ENCODE data around the gene IGF2BP2.

Gene IGF2BP2

DNA sequence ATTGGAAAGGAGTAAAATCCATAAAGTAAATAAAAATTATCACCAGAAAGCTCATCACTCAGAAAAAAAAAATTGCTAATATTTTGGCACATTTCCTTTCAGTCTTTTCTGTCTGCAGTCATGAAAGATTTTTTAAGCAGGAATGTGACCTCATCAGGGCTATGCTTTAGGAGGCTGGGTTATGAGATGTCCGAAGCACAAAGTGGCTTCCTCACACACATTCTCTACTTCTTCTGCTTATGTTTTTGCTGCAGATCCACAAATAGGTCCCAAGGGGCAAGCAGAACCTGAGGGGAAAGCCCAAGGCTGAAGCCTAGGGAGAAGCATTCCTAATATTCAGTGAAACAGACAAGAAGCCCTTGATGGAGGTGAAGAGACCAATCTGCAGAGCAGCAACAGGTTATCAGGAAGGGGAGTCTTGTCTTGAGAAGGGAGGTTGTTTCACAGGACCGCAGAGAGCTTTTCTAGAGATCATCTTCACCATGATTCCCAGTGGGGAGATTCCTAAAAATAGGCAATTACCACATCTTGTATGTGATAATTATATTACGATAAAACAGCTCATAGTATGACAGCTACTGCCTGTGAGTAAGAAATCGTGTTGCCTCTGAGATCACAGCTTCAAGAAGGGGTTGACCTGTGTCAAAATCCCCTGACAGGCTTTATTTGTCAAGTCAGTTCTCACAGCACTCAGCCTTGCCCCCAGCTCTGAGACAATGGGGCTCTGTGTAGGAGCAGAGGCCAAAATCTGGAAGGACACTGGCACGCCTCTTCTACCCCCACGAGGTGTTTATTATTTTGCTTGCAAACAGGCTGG is 60.5 kb downstream of the IGF2BP2 start:
- no peak for DNase-seq

DNA sequence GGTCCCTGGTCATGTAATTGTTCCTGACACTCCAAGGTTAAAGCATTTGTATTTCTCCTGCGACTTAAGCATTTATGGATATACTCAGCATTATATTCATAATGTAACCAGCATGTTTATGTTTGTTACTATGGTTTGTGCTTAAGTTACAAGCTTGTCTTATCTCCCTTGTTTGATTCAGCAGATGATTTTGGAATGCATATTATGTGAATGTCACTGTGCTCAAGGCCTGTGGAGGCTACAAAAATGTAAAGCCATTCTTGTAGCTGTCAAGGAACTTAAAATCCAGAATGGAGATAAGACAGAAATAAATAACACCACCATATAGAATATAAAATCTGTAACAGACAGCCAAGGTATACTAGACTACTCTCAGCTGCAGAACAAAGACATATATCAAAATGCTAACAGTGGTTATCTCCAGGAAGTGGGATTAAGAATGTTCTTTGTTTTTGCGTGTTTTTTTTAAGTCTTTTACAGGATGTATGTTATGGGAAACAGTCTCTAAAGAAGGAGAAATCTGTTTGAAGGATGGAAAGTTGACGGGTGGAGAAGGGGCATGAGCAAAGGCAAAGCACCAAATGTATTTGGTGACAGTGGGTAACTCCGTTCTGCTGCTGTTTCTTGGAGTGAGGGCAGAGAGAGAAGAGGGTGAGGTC is 61.4 kb downstream of the IGF2BP2 start:
- DNase-seq = no peak

DNA sequence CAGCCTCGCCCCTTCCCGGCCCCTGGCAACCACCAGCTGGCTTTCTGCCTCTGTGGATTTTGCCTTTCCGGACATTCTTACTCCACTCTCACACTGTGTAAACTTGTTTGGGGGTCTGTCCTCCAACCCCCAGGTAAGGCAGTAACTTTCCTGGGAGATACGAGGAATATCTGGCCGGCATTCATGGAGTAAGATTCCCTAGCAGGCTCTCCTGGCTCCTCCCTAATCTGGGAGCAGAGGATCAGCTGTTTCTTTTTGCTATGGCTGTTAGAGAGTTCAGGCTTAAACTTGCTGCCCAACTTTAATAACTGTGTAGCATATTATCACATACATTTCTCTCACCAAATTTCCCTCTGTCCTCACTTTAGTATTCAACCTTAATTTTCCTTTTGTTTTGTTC is 64.3 kb downstream of the IGF2BP2 start:
- DNase-seq = no peak

DNA sequence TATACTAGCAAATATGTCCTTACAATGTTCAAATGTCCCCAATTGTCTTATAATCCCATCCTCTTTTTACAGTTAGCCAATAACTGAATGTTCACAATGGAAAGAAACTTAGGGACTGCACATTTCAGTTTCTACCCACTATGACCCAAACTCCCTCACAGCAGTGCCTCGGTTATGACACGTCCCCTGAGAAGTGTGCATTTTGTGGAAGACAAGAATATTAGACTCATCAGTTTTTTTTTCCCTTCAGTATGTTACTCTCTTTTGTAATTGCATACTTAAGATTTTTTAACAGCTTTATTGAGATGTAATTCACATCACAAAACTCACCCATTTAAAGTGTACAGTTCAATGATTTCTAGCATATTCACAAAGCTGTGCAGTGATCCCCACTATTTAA is 64.8 kb downstream of the IGF2BP2 start:
- DNase-seq = no peak

DNA sequence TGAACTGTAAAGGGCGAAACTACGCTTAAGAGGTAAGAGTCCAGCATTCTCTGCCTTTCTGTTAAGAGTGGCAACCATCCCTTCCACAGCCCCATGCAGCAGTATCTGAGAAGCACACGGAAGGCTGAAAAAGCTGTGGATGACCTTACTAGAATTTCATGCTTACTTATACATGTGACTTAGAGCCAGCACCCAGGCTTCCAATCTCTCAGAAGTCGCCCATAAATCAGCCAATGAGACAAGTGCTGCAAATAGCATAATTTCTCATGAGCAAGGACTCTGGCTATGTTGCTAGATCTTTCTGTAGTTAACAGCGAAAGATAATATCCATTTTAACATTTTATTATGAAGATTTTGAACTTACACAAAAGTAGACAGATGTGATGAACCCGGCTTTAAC is 65.3 kb downstream of the IGF2BP2 start:
- no peak for DNase-seq

DNA sequence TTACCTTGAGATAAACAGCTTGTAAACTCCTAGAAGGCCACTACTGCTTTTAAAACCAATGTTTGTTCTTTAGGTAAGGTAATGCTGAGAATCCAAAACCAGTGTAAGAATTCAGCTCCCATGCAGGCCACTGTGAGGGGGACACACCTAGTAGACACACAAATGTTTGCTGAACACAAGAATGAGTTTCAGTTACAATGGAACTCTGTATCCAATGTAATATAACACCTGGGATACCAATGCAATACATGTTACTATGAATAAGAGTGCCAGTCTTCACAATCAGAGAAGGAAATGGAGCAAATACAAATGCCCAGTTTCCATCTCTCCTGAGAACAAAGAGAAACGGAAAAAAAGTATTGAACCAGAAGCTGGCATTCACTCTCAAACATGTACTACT is 65.9 kb downstream of the IGF2BP2 start:
- peak; percentile 11 for DNase-seq

DNA sequence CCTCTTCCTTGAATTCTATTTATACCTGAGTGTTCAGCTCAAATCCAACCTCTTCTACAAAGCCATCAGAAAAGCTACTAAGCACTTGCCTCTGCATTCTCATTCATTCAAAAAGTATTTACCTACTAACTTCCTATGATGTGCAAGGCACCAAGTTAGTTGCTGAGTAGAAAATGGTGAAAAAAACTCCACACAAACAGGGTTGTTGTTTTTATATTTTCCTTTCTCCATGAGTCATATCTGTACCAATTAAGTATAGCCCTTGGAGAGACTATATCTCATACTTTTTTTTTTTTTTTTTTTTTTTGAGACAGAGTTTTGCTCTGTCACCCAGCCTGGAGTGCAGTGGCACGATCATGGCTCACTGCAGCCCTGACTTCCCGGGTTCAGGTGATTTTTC is 67.7 kb downstream of the IGF2BP2 start:
- no peak for DNase-seq

DNA sequence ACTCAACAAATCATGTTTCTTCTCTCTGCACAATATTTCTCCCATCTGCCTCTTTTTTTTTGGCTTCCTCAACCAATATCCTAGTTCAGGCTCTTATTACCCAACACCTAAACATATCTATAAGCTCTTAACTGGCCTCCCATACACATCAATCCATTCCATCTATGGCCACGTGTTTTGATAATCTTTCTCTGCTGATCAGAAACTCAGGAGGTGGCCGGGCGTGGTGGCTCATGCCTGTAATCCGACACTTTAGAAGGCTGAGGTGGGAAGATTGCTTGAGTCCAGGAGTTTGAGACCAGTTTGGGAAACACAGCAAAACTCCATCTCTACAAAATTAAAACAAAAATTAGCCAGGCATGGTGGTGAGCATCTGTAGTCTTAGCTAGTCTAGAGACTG is 68.4 kb downstream of the IGF2BP2 start:
- no peak for DNase-seq

DNA sequence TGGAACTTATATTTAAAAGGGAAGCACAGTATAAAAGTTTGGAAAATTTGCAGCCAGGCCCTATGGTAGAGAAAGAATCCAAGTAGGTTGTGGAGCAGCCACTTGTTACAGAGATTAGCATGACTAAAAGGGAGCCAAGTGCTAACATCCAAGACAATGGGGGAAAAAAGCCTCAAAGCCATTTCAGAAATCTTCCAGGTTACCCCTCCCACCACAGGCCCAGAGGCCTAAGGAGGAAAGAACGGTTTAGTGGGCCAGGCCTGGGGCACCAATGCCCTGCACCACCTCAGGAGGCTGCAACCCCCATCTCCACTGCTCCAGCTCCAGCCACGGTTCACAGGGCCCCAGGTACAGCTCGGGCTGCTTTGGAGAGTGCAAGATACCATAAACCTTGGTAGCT is 69.9 kb downstream of the IGF2BP2 start:
- no peak for DNase-seq

DNA sequence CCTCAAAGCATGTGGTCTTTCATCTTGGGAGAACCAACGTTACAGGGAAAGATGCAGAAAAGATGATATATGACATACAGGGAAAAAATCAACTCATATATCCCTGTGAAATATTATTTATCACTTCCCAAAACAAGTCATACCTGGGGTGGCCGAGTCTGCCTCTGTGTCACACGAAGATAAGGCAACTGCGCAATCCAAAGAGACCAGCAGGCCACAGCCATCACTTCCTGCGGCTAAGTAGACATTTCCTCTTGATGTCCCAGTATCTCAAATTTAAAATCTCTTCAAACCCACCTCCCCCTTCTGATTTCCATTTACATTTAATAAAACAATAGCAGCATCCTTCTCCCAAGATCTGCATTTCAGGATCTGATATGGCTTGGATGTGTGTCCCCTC is 71.5 kb downstream of the IGF2BP2 start:
- no peak for DNase-seq

DNA sequence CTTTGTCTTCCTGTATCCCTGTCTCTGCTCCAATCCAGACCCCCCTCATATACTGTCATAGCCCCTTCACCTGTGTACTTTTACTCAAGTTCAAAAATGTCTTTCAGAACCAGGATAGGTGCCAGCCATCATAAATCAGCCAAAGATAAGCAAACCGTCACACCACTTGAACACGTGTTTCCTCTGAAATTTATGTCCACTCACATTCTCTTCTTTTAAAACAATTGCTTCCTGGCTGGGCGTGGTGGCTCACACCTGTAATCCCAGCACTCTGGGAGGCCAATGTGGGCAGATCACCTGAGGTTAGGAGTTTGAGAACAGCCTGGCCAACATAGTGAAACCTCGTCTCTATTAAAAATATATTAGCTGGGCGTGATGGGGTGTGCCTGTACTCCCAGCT is 74.1 kb downstream of the IGF2BP2 start:
- no peak for DNase-seq

DNA sequence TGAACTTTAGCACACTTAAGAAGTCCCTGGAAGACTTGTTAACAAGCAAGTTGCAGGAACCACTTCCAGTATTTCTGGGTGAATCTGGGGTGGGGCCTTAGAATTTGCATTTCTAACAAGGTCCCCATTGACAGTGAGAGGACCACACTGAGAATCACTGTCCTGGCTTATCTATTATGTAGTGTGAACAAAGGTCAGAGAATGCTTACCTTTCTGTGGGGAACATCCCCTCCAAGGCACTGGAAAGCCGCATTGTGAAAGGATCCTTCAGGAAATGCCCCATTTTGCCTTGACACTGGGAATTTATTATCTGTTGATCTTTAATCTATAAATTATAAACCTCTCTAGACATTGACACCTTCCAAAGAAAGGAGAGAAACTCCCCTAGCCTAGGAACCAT is 74.8 kb downstream of the IGF2BP2 start:
- DNase-seq = no peak

DNA sequence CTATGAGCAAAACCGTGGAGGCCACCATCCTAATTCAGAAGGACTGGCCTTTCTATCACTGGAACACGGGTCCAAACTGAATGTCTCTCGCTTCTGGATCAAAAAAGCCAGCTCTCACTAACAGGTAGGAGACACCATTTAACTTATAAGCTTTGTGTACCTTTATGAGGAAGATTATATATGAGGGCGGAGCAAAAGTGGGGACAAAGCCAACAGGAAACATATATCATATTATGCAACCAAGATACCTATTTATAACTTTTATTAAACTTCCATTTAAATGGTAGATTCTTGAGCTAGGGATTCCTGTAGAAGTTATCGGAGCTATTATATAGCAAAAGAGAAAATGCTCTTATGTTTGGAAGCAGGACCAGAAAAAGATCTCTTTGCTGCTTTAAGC is 78.4 kb downstream of the IGF2BP2 start:
- DNase-seq = peak; percentile 5

DNA sequence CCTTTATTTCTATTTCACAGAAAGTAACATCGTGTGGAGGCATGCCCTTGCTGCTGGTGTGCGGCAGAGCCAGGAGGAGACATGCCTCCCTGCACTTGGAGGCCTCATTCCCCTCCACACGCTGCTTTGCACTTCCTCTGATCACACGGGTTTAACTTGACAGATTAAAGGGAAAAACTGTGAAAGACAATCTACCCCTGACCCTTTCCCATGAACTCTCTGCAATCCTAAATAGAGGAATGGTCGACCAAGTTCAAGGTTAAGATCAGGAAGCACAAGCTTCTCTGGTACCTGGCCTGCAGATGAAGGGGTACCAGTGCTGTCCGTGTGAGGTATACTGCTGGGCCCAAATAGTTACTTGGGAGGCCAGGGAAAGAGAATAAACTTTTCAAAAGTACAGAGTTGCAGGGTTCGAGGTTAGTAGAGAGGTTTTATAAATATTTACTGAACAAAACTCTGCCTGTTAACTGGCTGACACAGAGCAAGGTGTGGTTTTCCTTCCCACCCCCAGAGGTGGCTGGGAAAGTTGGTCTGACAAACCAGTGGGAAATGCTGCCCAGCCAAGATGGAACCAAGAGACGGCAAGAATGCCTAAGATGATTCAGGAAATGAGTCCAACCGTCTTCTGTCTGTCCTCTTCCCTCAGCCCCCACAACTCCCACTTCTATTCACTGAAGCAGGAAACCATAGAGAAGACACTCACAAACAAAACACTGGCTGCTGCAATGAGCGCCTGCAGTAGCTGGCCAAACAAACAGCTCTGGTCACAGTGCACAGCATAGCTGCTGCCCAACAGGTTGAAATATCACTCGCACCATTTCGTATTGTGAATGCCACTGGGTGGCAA is 79.6 kb downstream of the IGF2BP2 start:
- peak; percentile 23 for DNase-seq

DNA sequence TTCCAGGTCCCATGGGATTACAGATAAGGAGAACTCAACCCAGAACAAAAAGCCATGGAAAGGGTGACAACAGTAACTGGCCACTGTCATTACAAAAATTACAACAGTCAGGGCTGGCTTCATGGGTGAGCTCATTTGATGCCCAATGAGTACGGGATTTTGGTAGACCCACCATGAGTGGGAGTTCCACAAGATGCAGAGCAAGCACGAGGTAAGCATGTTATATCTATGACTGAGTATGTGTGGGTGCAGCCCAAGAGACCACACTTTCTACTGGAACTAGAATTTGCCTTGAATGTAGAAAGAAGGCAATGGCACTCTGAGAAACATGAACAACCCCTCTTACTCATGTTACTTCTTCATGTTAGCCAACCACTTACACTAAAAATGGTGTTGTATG is 83.3 kb downstream of the IGF2BP2 start:
- DNase-seq = no peak

DNA sequence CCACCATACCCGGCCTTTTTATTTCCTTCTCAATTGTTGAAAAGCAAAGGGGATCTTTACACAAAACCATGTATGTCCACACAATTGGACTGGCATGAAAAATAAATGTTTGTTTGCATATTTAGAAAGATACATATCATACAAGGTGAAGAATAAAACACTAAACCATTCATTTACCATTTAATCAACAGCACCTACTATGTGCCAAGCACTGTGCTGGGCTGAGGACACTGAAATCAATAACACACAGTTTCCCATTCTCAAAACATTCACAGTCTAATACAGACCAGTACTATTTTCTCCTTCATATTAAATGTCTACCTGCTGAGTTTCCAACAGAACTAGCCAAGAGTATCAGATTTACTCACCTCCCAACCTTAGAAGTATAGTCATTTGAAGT is 84.7 kb downstream of the IGF2BP2 start:
- DNase-seq = no peak

DNA sequence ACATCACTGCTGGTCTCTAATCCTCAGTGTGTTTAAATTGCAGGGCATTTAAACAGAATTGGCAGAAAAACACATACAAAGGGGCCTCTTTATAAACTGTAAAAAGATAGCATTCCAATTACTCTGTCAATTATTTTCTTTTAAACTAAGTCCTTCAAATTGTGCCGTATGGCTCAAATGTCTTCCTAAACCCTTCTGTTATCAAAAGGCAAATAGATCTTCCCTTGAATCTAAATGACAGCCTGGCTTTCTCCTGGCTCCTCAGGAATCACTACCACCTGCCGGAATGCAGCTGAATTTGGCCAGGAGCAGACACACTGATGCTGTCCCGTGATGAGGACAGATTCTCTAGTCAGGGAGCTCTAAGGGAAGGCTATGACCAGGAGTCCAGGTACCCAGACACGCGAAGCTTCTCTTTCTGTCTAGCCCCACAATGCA is 85.6 kb downstream of the IGF2BP2 start:
- no peak for DNase-seq

DNA sequence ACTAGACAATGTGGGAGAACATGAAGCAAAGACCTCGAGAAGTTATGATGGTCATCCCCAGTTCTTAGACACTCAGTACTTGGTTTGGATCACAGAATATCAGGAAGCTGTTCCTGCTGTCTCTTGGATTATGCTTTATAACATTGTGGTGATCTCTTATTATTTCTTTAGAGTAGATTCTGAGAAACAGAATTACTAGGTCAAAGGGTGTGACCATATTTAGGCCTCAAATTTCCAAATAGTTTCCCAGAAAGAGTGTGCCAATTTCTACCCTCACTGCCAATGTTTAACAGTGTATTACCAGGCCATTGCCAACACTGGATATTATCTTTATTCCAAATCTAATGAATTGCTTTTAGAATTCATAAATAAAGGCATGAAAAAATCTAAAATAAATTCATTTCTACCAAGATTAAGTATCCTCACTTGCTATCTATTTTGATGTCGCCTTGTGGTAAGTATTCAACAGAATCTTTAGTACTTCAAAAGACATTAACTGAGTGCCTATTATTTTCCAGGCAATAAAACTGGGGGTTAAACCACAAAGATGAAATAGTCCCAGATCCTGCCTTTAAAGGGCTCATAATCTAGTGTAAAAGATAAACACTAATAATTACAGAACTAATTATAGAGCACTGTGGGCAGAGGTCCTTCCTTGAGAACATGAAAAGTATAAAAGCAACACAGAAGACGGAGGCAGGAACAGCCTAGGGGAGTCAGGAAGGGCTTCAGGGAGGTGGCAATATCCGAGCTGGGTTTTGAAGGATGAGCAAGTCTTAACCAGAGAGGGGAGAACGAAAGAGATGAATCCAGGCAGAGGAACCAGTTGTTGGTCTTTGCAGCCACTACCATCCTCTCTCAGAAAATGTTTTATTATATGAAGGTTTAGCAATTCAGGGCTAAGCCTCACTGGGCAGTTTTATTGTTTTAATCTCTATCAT is 86.8 kb downstream of the IGF2BP2 start:
- DNase-seq = no peak

DNA sequence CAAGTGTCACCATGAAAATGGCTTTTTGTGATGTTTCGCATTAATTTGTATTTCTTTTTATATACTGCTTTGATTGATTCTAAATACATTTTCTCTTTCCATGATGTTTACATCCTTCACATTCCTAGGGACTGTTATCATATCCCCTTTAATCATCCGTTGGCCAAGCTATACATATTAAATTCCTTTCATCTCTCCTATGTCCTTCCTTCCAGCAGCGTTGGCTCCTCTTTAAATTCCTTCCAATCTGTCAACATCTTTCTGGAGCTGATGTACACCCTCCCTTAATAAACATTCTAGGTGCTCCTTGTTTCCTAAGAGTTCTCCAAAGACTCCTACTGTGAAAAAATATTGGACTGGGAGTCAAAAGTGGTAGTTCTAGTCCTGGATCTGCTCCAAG is 87.8 kb downstream of the IGF2BP2 start:
- DNase-seq = no peak

DNA sequence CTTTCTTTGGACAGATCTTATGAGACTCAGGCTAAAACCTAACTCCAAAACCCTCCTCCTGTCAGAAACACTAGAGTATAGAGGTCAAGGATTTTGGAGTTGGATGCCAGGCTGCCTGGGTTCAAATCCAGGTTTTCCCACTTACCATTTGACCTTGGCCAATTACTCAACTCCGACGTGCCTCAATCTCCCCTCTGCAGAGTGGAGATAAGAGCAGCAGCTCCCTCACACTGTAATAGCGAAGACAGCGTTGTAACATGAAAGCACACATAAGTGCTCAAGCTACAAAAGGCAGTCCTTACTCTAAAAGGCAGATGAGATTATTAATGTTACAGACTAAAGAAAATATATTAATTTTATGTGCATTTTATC is 90.1 kb downstream of the IGF2BP2 start:
- DNase-seq = no peak

DNA sequence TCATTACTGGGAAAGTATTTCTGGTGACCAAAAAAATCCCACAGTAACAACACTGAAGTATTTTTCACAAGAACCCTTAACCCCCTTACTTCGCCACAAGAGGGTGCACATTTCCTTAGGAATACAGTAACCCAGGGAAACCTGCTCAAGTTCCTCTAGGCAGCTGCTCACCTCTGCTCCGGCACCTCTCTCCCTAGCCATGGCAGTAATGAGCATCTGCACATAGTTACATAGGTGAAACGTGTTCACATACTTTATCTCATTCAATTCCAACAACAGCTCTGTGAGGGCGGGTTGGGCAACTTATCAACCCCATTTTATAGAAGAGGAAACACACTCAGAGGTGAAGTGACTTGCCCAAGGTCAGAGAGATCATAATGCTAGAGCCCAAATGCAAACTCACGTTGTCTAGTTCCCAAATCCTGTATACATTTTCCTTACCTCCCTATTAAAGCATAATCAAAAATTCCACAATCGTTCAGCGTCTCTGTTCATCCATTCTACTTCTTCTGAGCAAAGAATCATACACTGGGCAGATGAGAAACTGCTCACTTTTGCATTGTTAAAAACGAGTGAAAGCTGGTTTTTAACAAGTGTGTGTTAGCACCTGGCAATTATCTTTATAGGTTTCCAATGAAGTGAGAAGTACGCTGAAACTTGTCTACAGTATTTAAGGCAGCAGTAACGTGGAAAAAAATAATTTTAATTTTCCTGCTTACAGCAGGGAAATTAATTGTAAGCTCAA is 90.7 kb downstream of the IGF2BP2 start:
- DNase-seq = peak; percentile 65

DNA sequence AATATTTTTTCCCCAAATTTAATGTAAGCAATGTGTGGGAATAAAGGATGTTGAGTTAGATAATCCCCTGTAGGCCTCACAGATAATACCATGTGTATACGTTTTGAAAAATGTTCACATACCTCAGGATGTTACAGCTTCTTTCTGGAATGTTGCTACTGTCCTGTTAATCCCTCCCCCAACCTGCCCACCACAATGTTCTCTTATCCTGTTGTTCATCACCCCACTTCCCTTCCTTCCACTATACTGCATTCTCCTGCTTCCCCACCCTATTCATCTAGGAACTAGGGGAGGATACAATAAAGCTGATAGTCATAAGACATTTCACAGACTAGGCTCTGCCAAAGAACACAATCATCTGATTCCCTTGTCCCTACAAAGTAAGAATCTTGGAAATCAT is 92.1 kb downstream of the IGF2BP2 start:
- no peak for DNase-seq

Data from NCI-H510A treated with DMSO at 0.1 percent for 48 hours (cell line).